NCI-H446 (cell line): ENCODE results near the gene CD48.
"Not testable (repeated sequence)": the region's sequence is repeated elsewhere in the genome, so short reads cannot be mapped to it uniquely, and the experiment has no call there.

Experiments
- DNase-seq, 2 experiments: peaks; one replicate each; lab custom pipeline; 2025; lab: John Stamatoyannopoulos, UW

Gene CD48

GRCh38 chr1:160652924-160653619 lies 58.5 kb downstream of the CD48 start:
- no peak for DNase-seq

GRCh38 chr1:160652065-160652641 lies 59.5 kb downstream of the CD48 start:
- not testable (repeated sequence) for DNase-seq

- DNase-seq: no peak
Measured at GRCh38 chr1:160651433-160652064, 60.1 kb downstream of the CD48 start.

GRCh38 chr1:160647329-160647720 lies 64.3 kb downstream of the CD48 start:
- DNase-seq: no peak

- no peak for DNase-seq
Measured at GRCh38 chr1:160646711-160647328, 64.8 kb downstream of the CD48 start, which contains the start of gene SLAMF1. Gene SLAMF1, minus strand, starts transcription at chr1:160647044. Its CDS starts 99 bp downstream, at chr1:160646945.

GRCh38 chr1:160646180-160646579 lies 65.4 kb downstream of the CD48 start:
- DNase-seq: no peak

- DNase-seq: no peak
Measured at GRCh38 chr1:160645386-160646130, 66.1 kb downstream of the CD48 start.

- no peak for DNase-seq
Measured at GRCh38 chr1:160644399-160644798, 67.2 kb downstream of the CD48 start.

GRCh38 chr1:160643138-160643537 lies 68.5 kb downstream of the CD48 start:
- DNase-seq: no peak

GRCh38 chr1:160642281-160642644 lies 69.4 kb downstream of the CD48 start:
- DNase-seq: no peak

- no peak for DNase-seq
Measured at GRCh38 chr1:160641323-160642280, 70.0 kb downstream of the CD48 start.

- DNase-seq: no peak
Measured at GRCh38 chr1:160640359-160641123, 71.1 kb downstream of the CD48 start.

GRCh38 chr1:160639652-160640051 lies 72.0 kb downstream of the CD48 start:
- no peak for DNase-seq

GRCh38 chr1:160638926-160639325 lies 72.7 kb downstream of the CD48 start:
- DNase-seq: no peak

- no peak for DNase-seq
Measured at GRCh38 chr1:160638540-160638857, 73.1 kb downstream of the CD48 start.

GRCh38 chr1:160637821-160638539 lies 73.6 kb downstream of the CD48 start:
- no peak for DNase-seq

GRCh38 chr1:160637065-160637464 lies 74.6 kb downstream of the CD48 start:
- no peak for DNase-seq

- no peak for DNase-seq
Measured at GRCh38 chr1:160636547-160636946, 75.1 kb downstream of the CD48 start.

- DNase-seq: no peak
Measured at GRCh38 chr1:160636076-160636475, 75.5 kb downstream of the CD48 start.
